GM18511 (cell line): ENCODE data around the gene ABCA3.

Experiments used
- ATAC-seq: cut with Tn5 transposase; IDR thresholded peaks from one replicate; pipeline ENCODE4 v1.9.1; 2021; ENCODE audit warnings: mild to moderate bottlenecking, moderate library complexity; ENCODE audit not compliant: unreplicated experiment

The ABCA3 gene

GRCh38 chr16:2237493-2238149, 102.9 kb downstream of the ABCA3 start:
- ATAC-seq: no peak

- no peak for ATAC-seq
These were observed 103.4 kb downstream of the ABCA3 start for GRCh38 chr16:2237102-2237482.

DNA sequence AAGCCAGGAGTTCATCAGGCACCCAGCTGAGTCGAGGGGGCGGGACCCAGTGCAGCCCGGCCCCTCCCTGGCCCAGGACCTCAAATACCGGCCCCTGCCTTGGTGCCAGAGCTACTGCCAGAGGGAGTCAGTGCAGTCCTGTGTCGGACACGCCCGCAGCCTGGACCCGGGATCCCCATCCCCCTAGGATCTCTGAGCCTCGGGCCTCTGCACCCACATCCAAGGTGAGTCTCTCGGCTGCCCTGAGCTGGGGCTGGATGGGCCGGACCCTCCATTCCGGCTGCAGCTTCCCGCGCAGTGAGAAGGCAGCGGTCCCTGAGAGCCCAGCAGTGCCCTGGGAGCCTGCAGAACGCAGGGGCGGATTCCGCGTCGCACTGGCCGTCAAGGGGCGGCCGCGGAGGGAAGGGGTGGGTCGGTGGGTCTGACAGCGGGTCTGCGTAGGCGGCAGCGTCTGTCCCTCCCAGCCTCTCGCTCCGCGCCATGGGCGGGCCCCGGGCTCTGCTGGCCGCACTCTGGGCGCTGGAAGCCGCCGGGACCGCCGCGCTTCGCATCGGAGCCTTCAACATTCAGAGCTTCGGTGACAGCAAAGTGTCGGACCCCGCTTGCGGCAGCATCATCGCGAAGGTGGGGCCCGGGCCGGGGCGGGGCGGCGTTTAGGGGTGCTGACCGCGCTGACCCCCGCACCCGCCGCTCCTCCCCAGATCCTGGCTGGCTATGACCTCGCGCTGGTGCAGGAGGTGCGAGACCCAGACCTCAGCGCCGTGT, 104.0 kb downstream of the ABCA3 start, which contains the start of gene DNASE1L2:
Gene DNASE1L2, plus strand, starts transcription at position 108 of the 765 bp plus-strand sequence. Its CDS starts 373 bp downstream, at position 481.
- ATAC-seq: no peak

GRCh38 chr16:2235695-2236336, 104.7 kb downstream of the ABCA3 start:
- no peak for ATAC-seq

GRCh38 chr16:2235234-2235651, 105.3 kb downstream of the ABCA3 start:
- no peak for ATAC-seq

DNA sequence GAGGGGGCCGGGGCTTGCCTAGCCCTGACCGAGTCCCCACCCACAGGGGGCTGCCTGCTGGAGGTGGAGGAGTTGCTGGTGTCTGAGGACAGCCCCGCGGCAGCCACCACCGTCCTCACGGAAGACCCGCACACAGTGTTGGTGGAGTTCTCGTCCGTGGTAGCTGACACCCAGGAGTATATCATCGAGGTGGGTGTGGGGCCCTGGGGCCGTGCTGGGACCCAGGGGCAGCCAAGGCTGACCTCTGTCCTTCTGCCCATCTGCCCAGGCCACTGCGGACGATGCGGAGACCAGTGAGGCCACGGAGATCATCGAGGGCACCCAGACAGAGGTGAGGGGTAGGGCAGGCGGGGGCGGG, 105.7 kb downstream of the ABCA3 start:
- ATAC-seq: no peak

GRCh38 chr16:2233872-2234812, 106.4 kb downstream of the ABCA3 start:
- no peak for ATAC-seq

DNA sequence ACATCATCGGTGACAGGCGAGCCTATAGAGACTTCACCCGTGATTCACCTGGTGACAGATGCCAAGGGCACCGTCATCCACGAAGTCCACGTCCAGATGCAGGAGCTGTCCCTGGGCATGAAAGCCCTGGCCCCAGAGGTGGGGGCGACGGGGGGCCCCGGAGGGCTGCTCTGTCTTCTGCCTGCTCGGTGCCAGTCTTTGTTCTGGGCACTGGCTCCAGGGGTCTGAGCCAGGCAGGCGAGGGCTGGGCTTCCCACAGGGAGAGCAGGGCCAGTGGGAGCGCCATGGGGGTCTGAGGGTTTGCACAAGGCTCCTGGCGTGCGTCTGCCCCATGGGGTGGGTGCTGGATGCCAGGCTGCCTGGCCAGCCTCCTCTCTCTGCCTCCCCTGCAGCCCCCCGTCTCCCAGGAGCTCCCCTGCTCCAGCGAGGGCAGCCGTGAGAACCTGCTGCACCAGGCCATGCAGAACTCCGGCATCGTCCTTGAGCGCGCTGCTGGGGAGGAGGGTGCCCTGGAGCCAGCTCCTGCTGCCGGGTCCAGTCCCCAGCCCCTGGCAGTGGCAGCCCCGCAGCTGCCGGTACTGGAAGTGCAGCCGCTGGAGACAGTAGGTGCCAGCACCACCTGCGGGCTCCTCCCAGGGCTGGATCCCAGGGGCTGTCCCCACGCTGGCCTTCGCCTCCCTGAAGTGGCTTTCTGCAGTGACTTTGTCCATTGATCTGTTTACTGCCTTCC, 107.3 kb downstream of the ABCA3 start:
- no peak for ATAC-seq

DNA sequence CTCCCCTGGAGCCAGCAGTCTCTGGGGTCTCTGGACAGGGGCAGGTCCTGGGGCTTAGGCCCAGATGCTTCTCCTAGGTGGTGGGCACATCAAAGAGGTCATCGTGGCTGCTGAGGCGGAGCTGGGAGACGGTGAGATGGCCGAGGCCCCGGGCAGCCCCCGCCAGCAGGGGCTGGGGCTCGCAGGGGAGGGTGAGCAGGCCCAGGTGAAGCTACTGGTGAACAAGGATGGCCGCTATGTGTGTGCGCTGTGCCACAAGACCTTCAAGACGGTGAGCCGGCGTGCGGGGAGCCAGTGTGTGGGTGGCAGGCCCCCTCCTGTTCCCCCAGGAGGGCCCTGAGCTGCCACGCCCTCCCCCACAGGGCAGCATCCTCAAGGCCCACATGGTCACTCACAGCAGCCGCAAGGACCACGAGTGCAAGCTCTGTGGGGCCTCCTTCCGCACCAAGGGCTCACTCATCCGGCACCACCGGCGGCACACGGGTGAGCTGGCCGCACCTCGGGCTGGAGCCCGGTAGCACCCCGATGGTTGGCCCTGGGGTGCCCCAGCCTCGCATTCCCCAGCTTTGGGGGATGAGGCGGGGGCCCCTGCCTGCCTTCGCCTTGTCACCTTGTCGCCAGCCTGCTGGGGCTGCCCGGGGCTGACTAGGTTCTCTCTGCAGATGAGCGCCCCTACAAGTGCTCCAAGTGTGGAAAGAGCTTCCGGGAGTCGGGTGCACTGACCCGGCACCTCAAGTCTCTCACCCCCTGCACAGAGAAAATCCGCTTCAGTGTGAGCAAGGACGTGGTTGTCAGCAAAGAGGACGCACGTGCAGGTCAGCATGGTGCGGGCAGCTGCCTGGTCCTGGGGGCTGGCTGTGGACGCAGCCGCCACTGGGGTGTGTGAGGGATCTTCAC, 108.2 kb downstream of the ABCA3 start:
- no peak for ATAC-seq

GRCh38 chr16:2231016-2231931, 109.3 kb downstream of the ABCA3 start:
- ATAC-seq: no peak

DNA sequence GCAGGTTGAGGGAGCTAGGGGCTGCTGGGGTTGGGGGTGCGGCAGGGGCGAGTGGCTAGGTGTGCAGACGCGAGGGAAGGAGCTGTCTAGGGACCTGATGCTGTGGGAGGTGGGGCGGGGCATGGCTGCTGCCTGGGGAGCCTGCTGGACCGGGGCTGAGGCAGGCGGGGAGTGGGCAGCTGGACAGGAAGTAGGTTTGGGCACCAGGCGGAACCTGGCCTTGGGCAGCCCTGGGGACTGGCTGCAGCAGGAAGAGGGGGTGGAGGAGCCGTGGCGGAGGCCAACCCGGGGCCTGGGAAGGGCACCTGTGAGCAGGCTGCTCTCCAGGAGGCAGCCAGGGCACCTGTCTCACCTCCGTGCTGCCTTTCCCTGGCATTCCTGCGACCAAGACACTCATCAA, 110.2 kb downstream of the ABCA3 start:
- no peak for ATAC-seq

DNA sequence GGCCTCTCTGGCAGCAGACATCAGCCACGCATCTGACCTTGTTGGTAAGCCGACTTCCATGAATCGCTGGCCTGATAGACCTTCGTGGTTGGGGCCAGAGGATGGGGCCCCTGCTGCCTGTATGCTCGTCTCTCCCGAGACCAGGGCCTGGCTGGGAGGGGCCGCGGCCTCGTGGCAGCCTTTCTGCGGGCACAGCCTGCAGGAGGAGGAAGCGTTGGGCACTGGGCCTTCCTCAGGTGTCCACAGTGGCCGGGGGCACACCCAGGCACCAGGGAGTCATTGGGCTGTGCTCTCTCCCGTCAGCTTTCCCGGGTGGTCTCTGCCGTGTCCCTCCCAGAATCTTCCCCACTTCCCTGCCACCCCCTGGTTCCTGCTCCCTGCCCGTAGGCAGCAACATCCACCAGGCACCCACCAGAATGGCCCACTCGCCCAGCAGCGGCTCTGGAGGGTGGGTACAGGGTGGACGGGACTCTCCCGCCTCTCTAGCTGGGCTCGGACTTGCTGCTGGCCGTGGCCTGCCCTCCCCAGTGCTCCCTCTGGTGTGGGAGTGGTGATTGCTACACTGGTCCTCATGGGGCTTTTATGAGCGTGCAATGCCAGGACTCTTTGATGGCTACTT, 110.8 kb downstream of the ABCA3 start:
- no peak for ATAC-seq

- ATAC-seq: no peak
These were observed 111.4 kb downstream of the ABCA3 start for GRCh38 chr16:2229091-2229490.

DNA sequence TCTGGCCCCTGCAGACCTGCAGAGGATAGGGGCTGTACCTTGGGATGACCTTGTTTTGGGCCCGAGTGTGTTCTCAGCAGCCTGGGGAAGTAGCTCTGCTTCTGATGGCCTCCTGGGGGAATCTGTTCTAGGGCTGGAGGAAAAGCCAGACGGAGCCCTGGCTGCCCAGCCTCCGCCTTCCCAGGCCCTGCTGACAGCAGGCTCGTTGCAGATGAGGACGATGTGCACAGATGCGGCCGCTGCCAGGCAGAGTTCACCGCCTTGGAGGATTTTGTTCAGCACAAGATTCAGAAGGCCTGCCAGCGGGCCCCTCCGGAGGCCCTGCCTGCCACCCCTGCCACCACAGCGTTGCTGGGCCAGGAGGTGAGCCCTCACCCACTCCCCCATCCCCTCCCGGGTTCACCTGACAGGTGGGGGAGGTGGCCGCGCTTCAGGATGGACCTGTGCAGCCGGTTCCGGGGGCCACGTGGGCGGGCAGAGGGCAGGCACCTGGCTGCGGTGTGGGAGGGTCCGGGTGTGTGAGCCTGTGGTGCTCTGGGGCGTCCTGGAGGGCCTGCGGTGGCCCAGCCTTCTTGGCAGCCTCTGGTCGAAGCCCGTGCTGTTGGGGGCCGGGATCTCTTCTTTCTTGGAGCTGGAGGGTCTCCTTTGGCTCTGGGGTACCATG, 112.2 kb downstream of the ABCA3 start:
- no peak for ATAC-seq

DNA sequence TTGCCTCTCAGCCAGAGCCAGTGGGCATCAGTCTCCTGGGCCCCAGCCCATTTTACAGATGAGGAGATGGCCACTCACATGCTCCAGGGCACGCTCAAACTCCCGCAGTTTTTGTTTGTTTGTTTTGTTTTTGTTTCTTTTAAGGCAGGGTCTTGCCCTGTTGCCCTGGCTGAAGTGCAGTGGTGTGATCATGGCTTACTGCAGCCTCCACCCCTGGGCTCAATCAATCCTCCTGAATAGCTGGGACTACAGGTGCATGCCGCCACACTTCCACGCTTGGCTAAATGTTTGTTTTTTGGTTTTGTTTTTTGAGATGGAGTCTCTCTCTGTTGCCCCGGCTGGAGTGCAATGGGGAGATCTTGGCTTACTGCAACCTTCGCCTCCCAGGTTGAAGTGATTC, 113.6 kb downstream of the ABCA3 start:
- no peak for ATAC-seq

DNA sequence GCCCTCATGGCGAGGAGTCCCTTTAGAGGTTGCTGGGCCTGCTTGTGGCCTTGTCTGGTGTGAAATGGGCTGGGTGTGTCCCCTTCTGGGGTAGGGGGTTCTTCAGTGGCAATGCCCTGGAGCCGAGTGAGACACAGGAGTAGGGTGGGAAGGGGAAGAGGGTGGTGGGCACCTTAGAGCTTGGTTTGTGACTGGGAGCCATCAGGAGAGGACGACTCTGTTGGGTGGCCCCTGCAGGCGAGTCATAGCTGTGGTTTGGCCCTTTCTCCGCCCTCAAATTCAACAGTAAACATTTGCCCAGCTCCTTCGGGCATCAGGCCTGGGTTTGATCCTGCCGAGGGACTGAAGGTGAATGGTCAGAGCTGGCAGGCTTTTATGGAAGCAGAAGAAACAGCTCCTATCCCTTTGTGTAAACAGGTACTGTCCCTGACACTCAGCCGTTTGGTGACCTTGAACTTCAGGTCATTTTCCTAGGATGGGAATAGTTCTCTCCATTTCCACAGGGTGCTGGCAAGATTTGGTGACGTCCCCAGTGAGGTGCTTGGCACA, 114.2 kb downstream of the ABCA3 start:
- no peak for ATAC-seq
